OCI-LY7 (cell line): ENCODE data around the gene ITPKA. TPM values are rescaled to one million over a fixed set of nuclear protein-coding genes. Genes with fewer than 3 reads are reported as not detected.
"Not testable (repeated sequence)": the region's sequence is repeated elsewhere in the genome, so short reads cannot be mapped to it uniquely, and the experiment has no call there.

Experiments
- BruUV-seq: library from RNA; stranded (reverse); fragments of 400-500 nt; replicated peaks from 2 replicates; lab custom pipeline; 2021; lab: Mats Ljungman, UMichigan
- CTCF ChIA-PET: fragments of 300-600 bp; sonication (Branson Sonifier 250); formaldehyde crosslinking; loops from one replicate; lab custom pipeline; 2022; ENCODE audit warnings: antibody characterized with exemption; ENCODE audit not compliant: unreplicated experiment; lab: Charles Lee
- POLR2A ChIA-PET: fragments of 300-600 bp; sonication (Branson Sonifier 250); formaldehyde crosslinking; loops from one replicate; lab custom pipeline; 2022; ENCODE audit warnings: antibody characterized with exemption; lab: Charles Lee
- DNase-seq: peaks from one replicate; pipeline ENCODE4 v3.0.0-alpha.2; 2015; ENCODE audit warnings: low spot score
- H2AFZ ChIP-seq: fragments of 200-600 bp; sonication (generic), shearing (Covaris generic); 2 replicates; pipeline ENCODE4 v1.6.1; 2014; ENCODE audit warnings: mild to moderate bottlenecking, antibody characterized with exemption, low read length, moderate library complexity
- H3K27ac ChIP-seq: fragments of 200-600 bp; sonication (generic); 2 replicates; pipeline ENCODE4 v1.5.1; 2014; ENCODE audit warnings: mixed run types, low read depth, mild to moderate bottlenecking, moderate library complexity, low read length, inconsistent platforms; ENCODE audit not compliant: poor library complexity, severe bottlenecking
- H3K36me3 ChIP-seq: fragments of 200-600 bp; sonication (generic); 2 replicates; pipeline ENCODE4 v1.6.1; 2014; ENCODE audit warnings: mild to moderate bottlenecking, antibody characterized with exemption, low read length, moderate library complexity, mixed read lengths; ENCODE audit not compliant: insufficient read depth
- H3K4me1 ChIP-seq: fragments of 200-600 bp; sonication (generic); 2 replicates; pipeline ENCODE4 v1.5.1; 2014; ENCODE audit warnings: mild to moderate bottlenecking, low read length; ENCODE audit not compliant: insufficient read depth, poor library complexity, severe bottlenecking
- H3K4me2 ChIP-seq: fragments of 200-600 bp; sonication (generic); 2 replicates; pipeline ENCODE4 v1.6.1; 2014; ENCODE audit warnings: mild to moderate bottlenecking, low read length
- H3K4me3 ChIP-seq: fragments of 200-600 bp; sonication (generic); 2 replicates; pipeline ENCODE4 v1.5.1; 2014; ENCODE audit warnings: mild to moderate bottlenecking, low read depth, low read length; ENCODE audit not compliant: poor library complexity, severe bottlenecking
- H3K79me2 ChIP-seq: fragments of 200-600 bp; sonication (generic); 2 replicates; pipeline ENCODE4 v1.6.1; 2016; ENCODE audit warnings: low read depth, mild to moderate bottlenecking, low read length, moderate library complexity, mixed read lengths; ENCODE audit not compliant: insufficient read depth
- H3K9me2 ChIP-seq: fragments of 200-600 bp; sonication (generic); 2 replicates; pipeline ENCODE4 v1.6.1; 2016; ENCODE audit warnings: mild to moderate bottlenecking, low read length, mixed read lengths; ENCODE audit not compliant: insufficient read depth
- H3K9me3 ChIP-seq: fragments of 200-600 bp; sonication (generic); 2 replicates; pipeline ENCODE4 v1.6.1; 2014; ENCODE audit warnings: mild to moderate bottlenecking, mixed run types, low read length, mixed read lengths
- H4K20me1 ChIP-seq: fragments of 200-600 bp; sonication (generic); 2 replicates; pipeline ENCODE4 v1.6.1; 2014; ENCODE audit warnings: mild to moderate bottlenecking, antibody characterized with exemption, low read length, moderate library complexity, mixed read lengths; ENCODE audit not compliant: insufficient read depth
- CTCF ChIP-seq: fragments of 200-600 bp; sonication (generic); conservative IDR thresholded peaks from 2 replicates; pipeline ENCODE4 v1.5.1; 2014; ENCODE audit warnings: mild to moderate bottlenecking, antibody characterized with exemption, low read length, moderate library complexity, mixed read lengths
- EZH2phosphoT487 ChIP-seq: fragments of 200-600 bp; sonication (generic); IDR thresholded peaks from 2 replicates; pipeline ENCODE4 v1.6.1; 2018; ENCODE audit warnings: low read depth, borderline replicate concordance, mild to moderate bottlenecking, mixed run types, antibody characterized with exemption, low read length, moderate library complexity, mixed read lengths
- intact Hi-C: fragments of 100-400 bp; cut with micrococcal nuclease; formaldehyde crosslinking; loops from one replicate; pipeline ENCODE4 v1.10.0; 2022; ENCODE audit not compliant: unreplicated experiment
- total RNA-seq, 2 experiments: library from RNA; depleted of rRNA in 1 of 2; stranded (reverse); fragments of >200 nt in 1 of 2; shearing (Covaris generic) in 1 of 2; gene quantifications; 2 replicates each; pipeline ENCODE4 v1.2.3, GENCODE V29; 2014 to 2022

ITPKA gene
- total RNA-seq, 2 experiments from 2014 or later = not detected

- POLR2A ChIA-PET = interaction anchor here (0.6 to 0.8 kb wide), 4 partner anchors 11 to 270 kb away, joined by 3 to 5 read pairs (median 3); no protein-coding TSS in a partner anchor
- H3K4me2 ChIP-seq = no peak overlapping the region
- H4K20me1 ChIP-seq = no peaks in the 10 kb centered on the region
- no peaks in the 10 kb centered on the region for H3K4me1 ChIP-seq
- CTCF ChIA-PET = no interaction called here
- H3K36me3 ChIP-seq = peaks cover 77% of the 10 kb centered on the region
- intact Hi-C loops = loop anchor here (5.0 kb wide), 2 partner anchors 41 to 346 kb away; no protein-coding TSS in a partner anchor
- no peaks in the 10 kb centered on the region for H3K9me3 ChIP-seq
- no TSS peak for BruUV-seq
- peak; percentile 54 for DNase-seq
- no peak overlapping the region for H3K4me3 ChIP-seq
- no peaks in the 10 kb centered on the region for H3K9me2 ChIP-seq
- TF ChIP-seq EZH2phosphoT487 = no peak
- TF ChIP-seq CTCF = peak; percentile 99
- H2AFZ ChIP-seq = no peak overlapping the region
- no peak overlapping the region for H3K27ac ChIP-seq
- H3K79me2 ChIP-seq = no peaks in the 10 kb centered on the region
Observed at GRCh38 chr15:41465822-41466421, 27.8 kb upstream of the ITPKA start.

- Histone ChIP-seq H3K9me3 (no peaks in the 10 kb centered on the region), H4K20me1 (no peaks in the 10 kb centered on the region), H3K27ac (no peak overlapping the region), H3K4me1 (no peaks in the 10 kb centered on the region), H3K9me2 (no peaks in the 10 kb centered on the region), H3K4me3 (no peak overlapping the region), H3K4me2 (no peak overlapping the region), H2AFZ (no peak overlapping the region), H3K79me2 (no peaks in the 10 kb centered on the region), H3K36me3 (peaks cover 79% of the 10 kb centered on the region)
- TF ChIP-seq CTCF = no peak
- TF ChIP-seq EZH2phosphoT487 = no peak
- BruUV-seq = no TSS peak
- no peak for DNase-seq
- intact Hi-C loops = loop anchor here (5.0 kb wide), 2 partner anchors 41 to 346 kb away; no protein-coding TSS in a partner anchor
- ChIA-PET CTCF (interaction anchor here (0.6 kb wide), 1 partner anchor 15 kb away, joined by 3 read pairs; no protein-coding TSS in a partner anchor), POLR2A (no interaction called here)
Observed at GRCh38 chr15:41466711-41467110, 27.0 kb upstream of the ITPKA start.

GRCh38 chr15:41469644-41470043, 24.0 kb upstream of the ITPKA start:
- H3K79me2 ChIP-seq, POLR2A ChIA-PET, H3K9me2 ChIP-seq, H2AFZ ChIP-seq, H3K4me1 ChIP-seq, H3K4me3 ChIP-seq, H3K9me3 ChIP-seq, H3K4me2 ChIP-seq, H4K20me1 ChIP-seq, BruUV-seq, H3K27ac ChIP-seq, CTCF ChIA-PET, DNase-seq: not testable (repeated sequence)
- H3K36me3 ChIP-seq = peaks cover 80% of the 10 kb centered on the region
- intact Hi-C loops = loop anchor here (5.0 kb wide), 2 partner anchors 38 to 343 kb away; no protein-coding TSS in a partner anchor
